ENCODE data around the gene CYBC1.

CYBC1 gene

DNA sequence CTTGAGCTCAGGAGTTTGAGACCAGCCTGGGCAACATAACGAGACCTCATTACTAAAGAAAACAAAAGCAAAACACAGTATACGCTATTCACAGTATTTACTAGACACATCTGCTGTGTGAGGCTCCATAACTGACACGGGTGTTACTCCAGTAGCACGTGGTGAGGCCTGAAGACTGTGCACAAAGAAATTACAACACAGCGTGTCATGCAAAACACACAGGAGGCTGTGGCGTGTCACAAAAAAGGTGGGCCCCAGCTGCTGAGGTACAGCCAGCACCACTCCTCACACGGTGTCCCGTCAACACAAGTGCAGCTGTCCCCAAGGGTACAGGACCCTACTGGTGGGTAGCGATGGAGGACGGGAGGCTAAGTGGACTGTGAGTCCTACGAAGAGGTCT is 2.7 kb downstream of the CYBC1 start:
- no peak for DNase-seq (ENCODE audit: low spot score)

- DNase-seq (ENCODE audit: low spot score): no peak
These were observed 3.9 kb downstream of the CYBC1 start for GRCh38 chr17:82446649-82447048.

- no peak for DNase-seq (ENCODE audit: low spot score)
These were observed 4.4 kb downstream of the CYBC1 start for GRCh38 chr17:82446124-82446523.

DNA sequence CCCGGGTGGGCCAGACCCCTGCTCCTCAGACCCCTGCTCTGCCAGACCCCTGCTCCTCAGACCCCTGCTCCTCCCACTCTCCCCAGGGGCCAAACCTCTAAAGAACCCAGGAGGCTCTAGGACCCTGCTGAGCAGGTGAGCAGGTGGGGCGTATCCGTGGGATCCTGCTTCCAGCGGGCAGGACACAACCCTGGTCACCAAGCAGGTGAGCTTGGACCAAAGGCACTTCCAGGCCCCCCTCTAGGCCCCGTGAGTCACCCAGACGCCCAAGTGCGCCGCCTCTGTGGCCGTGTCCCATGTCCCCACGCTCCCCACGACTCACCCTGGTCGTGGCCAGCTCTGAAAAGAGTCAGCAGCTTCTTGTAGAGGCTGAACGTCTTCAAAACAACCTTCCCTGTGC is 5.0 kb downstream of the CYBC1 start:
- DNase-seq (ENCODE audit: low spot score): no peak

DNA sequence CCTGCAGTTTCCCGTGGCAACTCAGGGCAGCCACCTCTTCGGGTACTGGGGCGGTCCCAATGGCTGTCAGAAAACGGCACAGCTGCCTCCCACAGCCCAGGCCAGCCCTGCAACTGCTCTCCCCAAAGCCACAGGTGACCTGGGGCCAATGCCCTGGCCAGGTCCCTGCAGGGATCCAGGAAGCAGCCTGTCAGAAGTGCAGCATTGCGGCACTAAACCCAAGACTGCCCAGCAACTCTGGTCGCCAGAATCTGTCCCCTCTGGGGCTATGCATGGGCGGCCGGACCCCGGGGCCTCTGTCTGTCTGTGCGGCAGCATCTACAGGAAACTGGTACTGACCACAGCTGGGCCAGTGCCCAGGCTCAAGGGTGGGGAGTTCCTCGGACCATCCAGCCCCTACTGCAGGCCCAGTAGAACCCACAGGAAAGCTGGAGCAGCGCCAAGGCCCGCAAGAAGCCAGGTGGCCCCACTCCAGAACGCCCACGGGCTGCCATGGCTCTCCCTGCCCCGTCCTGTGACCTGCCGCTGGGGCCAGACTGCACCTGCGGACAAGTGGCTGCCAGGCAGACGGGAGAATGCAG is 5.5 kb downstream of the CYBC1 start:
- DNase-seq (ENCODE audit: low spot score): no peak

DNA sequence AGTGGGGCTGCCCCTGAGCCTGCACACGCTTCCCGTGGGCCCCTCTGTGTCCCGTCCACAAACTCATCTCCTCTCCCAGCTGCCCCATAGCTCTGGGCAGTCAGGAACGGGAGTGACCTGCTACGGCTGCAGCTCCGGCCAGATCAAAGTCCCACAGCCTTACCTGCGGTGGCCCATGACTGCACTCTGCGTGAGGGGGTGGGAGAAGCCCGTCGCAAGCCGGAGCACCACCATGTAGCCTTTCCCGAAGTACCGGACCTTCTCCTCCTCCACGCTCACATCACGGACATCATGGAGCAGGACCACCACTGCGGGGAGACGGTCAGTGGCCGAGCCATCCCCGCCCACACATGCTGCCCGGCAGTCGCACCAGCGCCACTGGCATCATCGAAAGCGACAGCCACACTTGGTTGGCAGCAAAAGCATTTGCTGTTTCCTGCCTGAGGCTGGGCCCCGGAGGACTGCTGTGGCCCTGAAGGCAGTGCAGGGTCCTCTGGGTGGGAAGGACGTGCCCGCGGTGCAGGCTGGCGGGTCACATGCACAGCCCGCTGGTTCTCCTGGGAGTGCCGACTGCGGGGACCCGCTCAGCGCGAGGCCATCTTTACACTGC is 6.2 kb downstream of the CYBC1 start:
- DNase-seq (ENCODE audit: low spot score): no peak

DNA sequence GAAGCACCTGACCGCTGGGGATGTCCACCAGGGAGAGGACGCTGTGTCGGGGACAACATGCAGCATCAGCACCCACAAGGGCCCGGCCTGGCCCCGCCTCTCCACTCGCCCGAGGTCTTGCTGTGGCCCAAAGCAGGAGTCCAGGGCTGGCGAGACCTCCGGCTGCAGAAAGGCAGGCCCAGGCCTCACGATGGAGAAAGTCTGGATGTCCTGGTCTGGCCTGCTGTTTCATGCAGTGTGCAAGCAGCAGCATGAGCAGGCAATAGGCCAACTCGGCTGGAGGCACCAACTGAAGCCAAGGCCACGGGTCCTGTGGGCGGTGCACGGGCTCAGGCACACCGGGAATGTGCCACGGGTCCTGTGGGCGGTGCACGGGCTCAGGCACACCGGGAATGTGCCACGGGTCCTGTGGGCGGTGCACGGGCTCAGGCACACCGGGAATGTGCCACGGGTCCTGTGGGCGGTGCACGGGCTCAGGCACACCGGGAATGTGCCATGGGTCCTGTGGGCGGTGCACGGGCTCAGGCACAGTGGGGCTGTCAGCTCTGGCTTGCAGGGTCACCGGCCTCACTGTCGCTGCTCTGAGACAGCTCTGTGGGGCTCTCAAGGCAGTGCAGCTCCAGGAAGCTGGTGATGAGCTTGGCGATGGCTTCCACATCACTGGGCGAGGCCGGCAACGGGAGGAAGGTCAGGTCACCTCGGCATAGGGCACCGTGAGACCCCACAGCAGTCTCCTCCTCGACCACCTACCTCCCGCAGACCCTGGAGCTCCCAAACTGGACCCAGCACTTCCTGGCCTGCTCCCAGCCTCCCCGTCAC is 6.9 kb downstream of the CYBC1 start:
- DNase-seq (ENCODE audit: low spot score): no peak

GRCh38 chr17:82442643-82443464 is 7.7 kb downstream of the CYBC1 start:
- DNase-seq (ENCODE audit: low spot score): no peak

DNA sequence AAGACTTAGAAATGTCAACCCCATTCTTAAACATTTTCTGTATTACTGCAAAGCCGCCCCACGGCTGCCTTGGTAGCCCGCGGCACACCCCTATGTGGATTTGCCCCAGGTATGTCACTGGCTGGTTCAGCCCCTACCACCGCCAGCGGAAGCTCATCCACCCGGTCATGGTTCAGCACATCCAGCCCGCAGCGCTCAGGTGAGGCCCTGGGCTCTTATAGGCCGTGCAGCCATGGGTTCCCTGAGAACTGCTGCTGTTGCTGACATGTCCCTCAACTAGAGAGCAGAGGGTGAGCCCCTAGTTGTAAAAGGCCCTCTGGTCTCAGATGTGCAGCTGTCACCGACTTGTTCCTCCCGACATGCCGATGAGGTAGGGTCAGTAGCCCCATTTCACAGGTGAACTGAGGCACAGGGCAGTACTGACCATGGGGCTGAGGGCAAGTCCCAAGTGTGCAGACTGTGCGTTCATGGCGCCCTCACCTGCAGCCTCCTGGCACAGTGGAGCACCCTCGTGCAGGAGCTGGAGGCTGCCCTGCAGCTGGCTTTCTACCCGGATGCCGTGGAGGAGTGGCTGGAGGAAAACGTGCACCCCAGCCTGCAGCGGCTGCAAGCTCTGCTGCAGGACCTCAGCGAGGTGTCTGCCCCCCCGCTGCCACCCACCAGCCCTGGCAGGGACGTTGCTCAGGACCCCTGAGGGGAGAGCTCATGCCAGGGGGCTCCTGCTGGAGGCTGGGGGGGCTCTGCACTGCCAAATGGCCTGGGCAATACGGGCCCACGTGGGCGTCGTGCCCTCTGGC is 8.7 kb downstream of the CYBC1 start:
- no peak for DNase-seq (ENCODE audit: low spot score)

DNA sequence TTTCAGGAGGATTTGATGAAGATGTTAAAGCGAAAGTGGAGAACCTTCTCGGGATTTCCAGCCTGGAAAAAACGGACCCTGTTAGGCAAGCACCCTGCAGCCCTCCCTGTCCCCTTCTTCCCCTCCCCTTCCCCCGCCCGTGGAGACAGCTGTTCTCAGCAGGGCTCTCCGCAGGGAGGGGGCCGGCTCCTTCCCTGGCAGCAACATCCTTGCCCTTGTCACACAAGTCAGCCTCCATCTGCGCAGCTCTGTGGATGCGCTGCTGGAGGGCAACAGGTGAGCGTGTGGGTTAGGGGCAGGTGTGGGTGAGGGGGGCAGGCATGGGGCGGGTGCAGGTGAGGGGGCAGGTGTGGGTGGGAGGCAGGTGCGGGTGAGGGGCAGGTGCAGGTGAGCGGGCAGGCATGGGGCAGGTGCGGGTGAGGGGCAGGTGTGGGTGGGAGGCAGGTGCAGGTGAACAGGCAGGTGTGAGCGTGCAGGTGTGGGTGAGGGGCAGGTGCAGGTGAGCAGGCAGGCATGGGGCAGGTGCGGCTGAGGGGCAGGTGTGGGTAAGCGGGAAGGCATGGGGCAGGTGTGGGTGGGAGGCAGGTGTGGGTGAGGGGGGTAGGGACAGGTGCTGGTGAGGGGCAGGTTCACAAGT is 9.4 kb downstream of the CYBC1 start:
- DNase-seq (ENCODE audit: low spot score): no peak

DNA sequence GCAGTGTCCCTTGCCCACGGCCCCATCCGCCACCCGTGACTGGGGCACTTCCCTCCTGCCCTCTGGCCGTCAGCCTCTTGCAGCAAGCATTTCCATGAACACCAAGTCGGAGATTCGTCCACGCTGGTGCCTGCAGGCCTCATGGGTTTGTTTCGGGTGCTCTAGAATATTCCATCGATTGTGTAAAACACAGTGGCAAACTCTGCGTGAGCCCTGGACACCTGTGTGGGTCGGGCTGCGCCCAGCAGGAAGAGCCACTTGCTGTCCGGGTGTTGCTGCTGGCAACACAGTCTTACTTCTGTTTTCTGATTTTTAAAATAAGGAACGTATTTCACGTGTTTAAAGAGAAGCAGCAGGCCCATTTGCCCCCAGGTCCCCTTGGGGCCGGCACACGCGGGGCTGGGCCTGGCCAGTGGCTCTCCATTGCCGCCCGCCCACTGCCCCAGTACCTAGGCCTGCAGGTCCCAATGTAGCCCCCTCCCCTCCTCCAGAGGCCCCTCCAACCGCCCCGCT is 10.0 kb downstream of the CYBC1 start:
- DNase-seq (ENCODE audit: low spot score): no peak

DNA sequence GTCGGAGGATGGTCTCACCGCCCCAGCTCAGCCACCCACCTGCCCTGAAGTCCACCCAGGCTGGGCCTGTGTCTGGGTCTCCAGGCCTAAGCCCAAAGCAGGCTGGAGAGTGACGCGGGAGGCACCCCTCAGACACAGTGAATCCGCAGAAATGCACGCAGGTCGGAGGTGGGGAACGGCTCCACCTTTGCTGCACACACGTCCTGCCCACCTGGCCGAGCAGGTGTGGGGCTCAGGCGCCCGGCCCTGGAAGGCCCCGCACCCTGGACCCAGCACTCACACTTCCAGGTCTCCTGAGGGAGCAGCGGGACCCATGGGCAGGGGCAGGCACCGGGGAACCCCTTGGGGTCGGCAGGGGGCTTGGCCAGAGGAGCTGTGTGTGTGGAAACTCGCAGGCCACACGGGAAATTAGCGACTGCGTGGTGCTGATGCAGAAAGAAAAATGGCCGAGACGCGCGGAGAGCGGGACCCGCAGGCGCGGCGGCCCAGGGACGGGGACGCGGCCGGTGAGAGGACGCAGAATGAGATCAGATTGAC is 10.7 kb downstream of the CYBC1 start:
- DNase-seq (ENCODE audit: low spot score): no peak

GRCh38 chr17:82439194-82439828 is 11.2 kb downstream of the CYBC1 start:
- no peak for DNase-seq (ENCODE audit: low spot score)

DNA sequence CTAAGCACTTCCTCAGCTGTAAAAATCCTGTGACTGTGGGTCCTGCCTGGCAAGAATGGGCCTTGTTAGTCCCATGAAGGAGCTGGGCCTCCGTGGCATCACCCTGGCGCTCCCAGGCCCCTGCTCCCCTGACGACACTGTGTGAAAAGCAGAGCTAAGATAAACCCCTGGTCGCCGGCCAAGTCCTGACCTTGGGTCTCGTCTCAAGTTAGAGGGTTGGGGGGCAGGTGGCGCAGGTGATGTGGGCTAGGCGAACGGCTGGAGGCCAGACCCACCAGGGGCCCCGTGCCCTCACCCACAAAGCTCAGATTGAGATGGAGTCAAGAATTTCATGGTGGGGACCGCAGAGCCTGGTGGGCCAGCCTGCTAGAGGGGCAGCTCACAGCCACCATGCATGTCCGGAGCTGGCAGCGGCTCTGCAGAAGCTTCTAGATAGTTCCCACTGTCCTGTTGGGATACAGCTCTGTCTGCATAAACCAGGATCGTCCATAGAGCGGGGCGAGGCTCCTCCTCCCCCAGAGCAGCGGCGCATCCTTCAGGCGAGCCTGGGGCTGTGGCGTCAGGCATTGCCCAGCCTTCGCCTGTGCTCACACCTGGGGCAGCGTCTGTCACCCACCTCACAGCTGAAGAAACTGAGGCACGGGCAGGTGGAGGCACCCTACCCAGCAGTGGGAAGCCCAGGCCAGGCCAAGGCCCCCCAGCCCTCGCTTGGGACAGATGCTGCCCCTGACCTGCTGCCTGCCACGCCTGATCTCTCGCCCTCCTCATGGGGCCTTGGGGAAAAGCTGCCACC is 12.0 kb downstream of the CYBC1 start:
- no peak for DNase-seq (ENCODE audit: low spot score)

- no peak for DNase-seq (ENCODE audit: low spot score)
These were observed 13.3 kb downstream of the CYBC1 start for GRCh38 chr17:82437325-82437668.

GRCh38 chr17:82436601-82437324 is 13.8 kb downstream of the CYBC1 start:
- no peak for DNase-seq (ENCODE audit: low spot score)

DNA sequence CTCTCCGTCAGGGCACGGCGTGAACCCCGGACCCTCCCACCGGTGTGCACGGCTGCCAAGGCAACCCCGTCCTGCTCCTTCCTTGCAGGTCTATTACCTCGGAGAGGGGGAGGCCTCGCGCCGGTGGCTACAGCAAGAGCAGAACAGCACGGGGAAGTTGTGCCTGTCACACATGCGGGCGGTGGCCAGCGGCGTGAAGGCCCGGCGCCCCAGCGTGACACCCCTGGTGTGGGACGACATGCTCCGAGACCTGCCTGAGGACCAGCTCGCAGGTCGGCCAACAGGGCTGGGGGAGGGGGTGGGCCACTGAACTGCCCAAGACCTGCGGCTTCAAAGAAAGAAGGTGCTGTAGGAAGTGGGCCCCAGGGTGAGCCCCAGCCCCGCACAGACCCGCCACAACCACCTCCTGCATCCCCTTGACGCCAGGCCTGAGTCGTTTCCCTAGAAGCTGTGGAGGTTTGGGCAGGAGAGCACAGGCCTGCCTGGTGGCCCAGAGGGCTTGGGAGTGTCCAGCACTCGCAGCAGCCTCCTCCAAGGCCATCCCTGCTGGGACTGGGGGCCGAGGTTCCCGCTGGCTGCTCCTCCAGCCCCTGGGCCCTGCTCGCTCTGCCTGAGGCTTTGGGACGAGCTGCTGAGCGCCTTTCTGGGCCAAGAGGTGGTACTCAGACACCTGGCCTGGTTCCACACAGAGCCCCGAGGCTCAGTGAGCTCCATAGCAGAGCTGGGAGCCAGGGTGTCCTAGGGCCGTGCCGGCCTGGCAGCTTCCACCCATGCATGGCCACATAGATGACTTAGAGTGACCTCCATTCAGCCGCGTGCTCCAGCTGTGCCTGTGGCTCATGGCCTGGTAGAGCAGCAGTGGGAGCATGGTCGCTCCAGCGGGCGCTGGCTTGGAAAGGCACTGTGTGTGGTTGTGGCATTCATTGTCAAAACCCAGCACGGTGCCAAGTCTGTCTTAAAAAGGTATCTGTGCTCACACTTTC is 14.7 kb downstream of the CYBC1 start:
- DNase-seq (ENCODE audit: low spot score): no peak

- no peak for DNase-seq (ENCODE audit: low spot score)
These were observed 15.4 kb downstream of the CYBC1 start for GRCh38 chr17:82435103-82435502.
